GM12874 (cell line): ENCODE measurements around the gene PKHD1.

Experiments
- TF ChIP-seq, protein P1 (sequence below): IDR thresholded peaks from 2 replicates; pipeline ENCODE4 v1.5.1; 2011; ENCODE audit warnings: low read depth, mild to moderate bottlenecking, control low read depth, low read length, moderate library complexity; ENCODE audit not compliant: insufficient read depth

Gene PKHD1

DNA sequence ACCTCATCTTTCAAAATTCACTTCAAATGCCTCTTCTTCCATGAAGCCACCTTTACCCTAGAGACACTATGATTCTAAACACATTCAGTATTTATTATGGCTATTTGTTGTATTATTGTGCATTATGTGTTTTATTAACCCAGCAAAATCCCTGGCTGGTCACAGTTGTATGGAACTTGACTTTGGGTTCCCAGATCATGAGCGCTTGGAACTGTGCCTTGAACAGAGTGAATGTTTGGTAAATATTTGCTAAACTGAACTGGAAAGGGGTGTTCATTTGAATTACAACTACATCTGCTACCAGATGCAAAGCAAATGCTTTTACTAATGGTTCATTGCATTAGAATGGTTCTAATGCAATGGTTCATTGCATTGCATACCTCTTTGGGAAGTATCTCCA, 259.8 kb downstream of the PKHD1 start:
- TF ChIP-seq, protein P1, sequence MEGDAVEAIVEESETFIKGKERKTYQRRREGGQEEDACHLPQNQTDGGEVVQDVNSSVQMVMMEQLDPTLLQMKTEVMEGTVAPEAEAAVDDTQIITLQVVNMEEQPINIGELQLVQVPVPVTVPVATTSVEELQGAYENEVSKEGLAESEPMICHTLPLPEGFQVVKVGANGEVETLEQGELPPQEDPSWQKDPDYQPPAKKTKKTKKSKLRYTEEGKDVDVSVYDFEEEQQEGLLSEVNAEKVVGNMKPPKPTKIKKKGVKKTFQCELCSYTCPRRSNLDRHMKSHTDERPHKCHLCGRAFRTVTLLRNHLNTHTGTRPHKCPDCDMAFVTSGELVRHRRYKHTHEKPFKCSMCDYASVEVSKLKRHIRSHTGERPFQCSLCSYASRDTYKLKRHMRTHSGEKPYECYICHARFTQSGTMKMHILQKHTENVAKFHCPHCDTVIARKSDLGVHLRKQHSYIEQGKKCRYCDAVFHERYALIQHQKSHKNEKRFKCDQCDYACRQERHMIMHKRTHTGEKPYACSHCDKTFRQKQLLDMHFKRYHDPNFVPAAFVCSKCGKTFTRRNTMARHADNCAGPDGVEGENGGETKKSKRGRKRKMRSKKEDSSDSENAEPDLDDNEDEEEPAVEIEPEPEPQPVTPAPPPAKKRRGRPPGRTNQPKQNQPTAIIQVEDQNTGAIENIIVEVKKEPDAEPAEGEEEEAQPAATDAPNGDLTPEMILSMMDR, result no peak

DNA sequence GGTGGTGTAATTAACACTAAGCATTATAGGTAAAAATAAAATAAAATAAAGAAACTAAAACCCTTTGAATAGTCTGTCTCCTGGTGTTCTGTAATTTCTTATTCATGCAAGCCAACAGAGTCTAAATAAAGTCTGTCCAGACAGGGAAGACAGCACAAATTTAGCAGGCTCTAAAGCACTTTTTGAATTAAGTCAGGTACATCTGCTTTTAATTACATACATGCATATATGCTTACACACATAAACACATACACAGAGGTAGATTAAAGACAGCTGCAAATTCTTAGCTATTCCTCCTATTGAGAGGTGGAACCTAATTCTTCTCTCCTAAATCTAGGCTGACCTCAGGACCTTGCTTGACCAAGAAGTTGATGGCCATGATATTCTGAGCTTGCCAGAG, 262.5 kb downstream of the PKHD1 start:
- TF ChIP-seq, protein P1, result no peak

DNA sequence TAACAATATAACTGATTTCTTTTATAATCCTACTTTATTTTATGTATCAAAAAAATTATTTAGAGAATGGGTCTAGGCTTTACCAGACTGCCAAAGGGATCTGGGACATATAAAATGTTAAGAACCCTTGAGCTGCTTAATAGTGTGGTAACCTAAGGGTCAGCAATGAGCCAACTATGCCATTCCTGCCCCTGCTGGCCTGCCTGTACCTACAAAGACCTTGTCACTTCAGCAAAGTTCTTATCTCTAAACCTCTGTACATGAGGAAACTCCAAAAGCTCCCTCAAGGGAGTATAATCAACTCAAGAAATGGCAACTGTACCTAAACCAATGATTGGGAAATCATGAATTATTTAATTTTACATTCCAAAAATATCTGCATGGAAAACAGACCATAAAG, 266.9 kb downstream of the PKHD1 start:
- TF ChIP-seq, protein P1, result no peak

DNA sequence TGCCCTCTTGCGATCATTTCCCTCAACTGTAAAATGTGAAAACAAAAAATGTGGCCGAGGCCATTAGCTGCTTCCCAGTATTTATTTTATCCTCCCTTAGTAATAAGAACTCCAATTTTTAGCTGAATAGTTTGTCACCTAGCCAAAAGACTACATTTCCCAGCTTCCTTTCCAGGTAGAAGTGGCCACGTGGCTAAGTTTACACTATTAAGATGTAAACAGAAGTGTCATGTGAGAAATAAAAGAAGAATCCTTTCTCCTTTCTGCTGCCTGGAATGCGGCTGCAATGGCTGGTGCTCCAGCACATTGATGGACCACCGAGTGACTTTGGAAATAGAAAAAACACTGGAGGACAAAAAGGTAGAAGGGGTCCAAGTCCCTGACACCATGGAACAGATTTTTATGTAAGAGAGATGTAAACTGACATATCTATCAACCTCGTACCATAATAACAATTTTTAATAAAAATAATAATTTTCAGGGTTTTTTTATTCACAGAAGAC, 268.8 kb downstream of the PKHD1 start:
- TF ChIP-seq, protein P1, result no peak

DNA sequence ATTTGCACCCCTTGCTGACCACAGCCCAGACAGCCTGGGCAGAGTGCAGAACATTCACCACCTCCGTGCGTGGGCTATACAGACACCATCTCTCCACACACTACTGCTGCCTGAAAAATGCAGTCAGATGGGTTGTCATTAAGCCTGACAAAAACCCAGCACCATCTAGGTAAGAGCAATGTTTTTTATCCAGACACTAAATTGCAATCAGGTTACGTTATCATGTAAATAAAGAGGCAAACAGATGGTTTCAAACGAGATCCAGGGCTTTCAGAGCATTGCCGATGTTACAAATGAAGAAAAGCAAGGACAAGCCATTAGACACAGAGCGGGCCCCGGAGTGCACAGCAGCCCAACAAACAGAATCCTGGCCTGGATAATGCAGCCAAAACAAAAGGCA, 269.6 kb downstream of the PKHD1 start:
- TF ChIP-seq, protein P1, result no peak

DNA sequence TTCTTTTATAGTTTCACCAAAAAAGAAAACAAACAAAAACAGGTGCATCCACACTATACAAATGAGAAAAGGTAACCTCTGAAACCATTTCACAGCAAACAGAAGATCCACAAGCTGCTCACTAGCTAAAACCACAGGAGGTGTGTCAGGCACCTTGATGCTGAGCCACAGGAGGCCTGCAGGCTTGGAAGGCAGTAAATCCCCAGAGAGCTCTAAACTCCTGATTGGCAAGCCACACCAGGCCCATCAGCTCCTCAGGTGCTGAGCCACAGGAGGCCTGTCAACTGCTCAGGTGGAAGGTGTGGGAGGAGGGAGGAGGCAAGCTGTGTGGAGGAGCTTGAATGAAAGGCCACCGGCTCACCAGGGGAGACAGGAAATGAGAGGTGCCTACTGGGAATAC, 273.0 kb downstream of the PKHD1 start:
- TF ChIP-seq, protein P1, result no peak

DNA sequence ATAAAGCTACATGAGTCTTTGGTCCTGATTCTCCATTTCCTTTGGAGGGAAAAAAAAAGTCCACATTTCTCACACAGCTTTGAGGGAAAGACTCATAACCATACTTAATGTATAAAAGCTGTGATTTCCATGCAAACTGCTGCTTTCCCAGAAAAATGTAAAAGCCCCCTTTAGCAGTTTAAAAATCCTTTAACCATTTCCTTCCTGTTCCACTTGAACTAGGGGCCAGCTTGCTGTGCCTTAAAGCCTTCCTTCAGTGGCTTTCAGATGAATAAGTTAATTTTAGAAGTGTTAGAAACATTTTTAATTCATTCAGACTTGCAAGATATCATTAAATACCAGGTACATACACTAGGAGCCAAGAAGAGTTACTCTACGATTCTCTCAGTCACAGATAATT, 273.5 kb downstream of the PKHD1 start:
- TF ChIP-seq, protein P1, result no peak
